Type B pancreatic cell (in vitro differentiated cells): Measurements from ENCODE around the gene TNFRSF18. TPM values are rescaled to one million over a fixed set of nuclear protein-coding genes. Genes with fewer than 3 reads are reported as not detected.

ENCODE experiments used
- DNase-seq: peaks from one replicate; pipeline ENCODE4 v3.0.0; 2021; ENCODE audit warnings: mixed read lengths; ENCODE audit not compliant: unreplicated experiment; ENCODE audit errors: extremely low spot score
- H3K27ac Mint-ChIP-seq: 2 replicates; pipeline ENCODE4 v1.8.0; 2021; ENCODE audit warnings: mild to moderate bottlenecking, mixed read lengths
- H3K27me3 Mint-ChIP-seq: 2 replicates; pipeline ENCODE4 v1.8.0; 2021; ENCODE audit warnings: mixed read lengths
- H3K36me3 Mint-ChIP-seq: 2 replicates; pipeline ENCODE4 v1.8.0; 2021; ENCODE audit warnings: mixed read lengths
- H3K4me1 Mint-ChIP-seq: one replicate; pipeline ENCODE4 v1.8.0; 2021; ENCODE audit warnings: mixed read lengths; ENCODE audit not compliant: unreplicated experiment
- H3K4me3 Mint-ChIP-seq: 2 replicates; pipeline ENCODE4 v1.8.0; 2021; ENCODE audit warnings: mild to moderate bottlenecking, mixed read lengths
- H3K9me3 Mint-ChIP-seq: 2 replicates; pipeline ENCODE4 v1.8.0; 2021; ENCODE audit warnings: mixed read lengths
- CTCF ChIP-seq: fragments of 200-600 bp; sonication (generic); conservative IDR thresholded peaks from 2 replicates; pipeline ENCODE4 v1.5.0; 2021; ENCODE audit warnings: antibody characterized with exemption, mild to moderate bottlenecking
- total RNA-seq: library from RNA; stranded (reverse); gene quantifications from 2 replicates; pipeline ENCODE4 v1.2.1, GENCODE V29; 2021; ENCODE audit warnings: low replicate concordance

TNFRSF18 gene
- total RNA-seq, 1 donor from 2014 or later, result not detected

- no peaks in the 10 kb centered on the region for H3K27me3 Mint-ChIP-seq
- no peak overlapping the region for H3K4me3 Mint-ChIP-seq
- no peak overlapping the region for H3K27ac Mint-ChIP-seq
- no peak for TF ChIP-seq CTCF
- H3K4me1 Mint-ChIP-seq, result peaks cover 10% of the 10 kb centered on the region
- H3K36me3 Mint-ChIP-seq, result no peaks in the 10 kb centered on the region
- no peaks in the 10 kb centered on the region for H3K9me3 Mint-ChIP-seq
- no peak for DNase-seq
Observed at GRCh38 chr1:1168451-1169411, 37.7 kb downstream of the TNFRSF18 start.

- Mint-ChIP-seq H3K27ac (no peak overlapping the region), H3K9me3 (no peaks in the 10 kb centered on the region), H3K4me3 (no peak overlapping the region), H3K27me3 (no peaks in the 10 kb centered on the region), H3K36me3 (no peaks in the 10 kb centered on the region), H3K4me1 (peaks cover 10% of the 10 kb centered on the region)
- no peak for TF ChIP-seq CTCF
- DNase-seq, result no peak
Observed at GRCh38 chr1:1167841-1168450, 38.4 kb downstream of the TNFRSF18 start.

- TF ChIP-seq CTCF, result no peak
- Mint-ChIP-seq H3K36me3 (no peaks in the 10 kb centered on the region), H3K27me3 (no peaks in the 10 kb centered on the region), H3K27ac (no peak overlapping the region), H3K9me3 (no peaks in the 10 kb centered on the region), H3K4me3 (no peak overlapping the region), H3K4me1 (peaks cover 10% of the 10 kb centered on the region)
- no peak for DNase-seq
Observed at GRCh38 chr1:1167398-1167821, 39.0 kb downstream of the TNFRSF18 start.

GRCh38 chr1:1166642-1167397, 39.6 kb downstream of the TNFRSF18 start:
- Mint-ChIP-seq H3K9me3 (no peaks in the 10 kb centered on the region), H3K27me3 (no peaks in the 10 kb centered on the region), H3K27ac (no peak overlapping the region), H3K4me3 (no peak overlapping the region), H3K36me3 (no peaks in the 10 kb centered on the region), H3K4me1 (peaks cover 10% of the 10 kb centered on the region)
- no peak for DNase-seq
- no peak for TF ChIP-seq CTCF

GRCh38 chr1:1165900-1166421, 40.4 kb downstream of the TNFRSF18 start:
- Mint-ChIP-seq H3K27ac (peak overlapping the region; percentile 87), H3K4me1 (peaks cover 10% of the 10 kb centered on the region), H3K4me3 (peak overlapping the region; percentile 78), H3K27me3 (no peaks in the 10 kb centered on the region), H3K9me3 (no peaks in the 10 kb centered on the region), H3K36me3 (no peaks in the 10 kb centered on the region)
- no peak for TF ChIP-seq CTCF
- DNase-seq, result no peak
